Upper lobe of left lung (tissue), 6 donors: Measurements from ENCODE around the gene AKAP8L. TPM values are rescaled to one million over a fixed set of nuclear protein-coding genes. Genes with fewer than 3 reads are reported as not detected.

Source experiments
- ATAC-seq, 2 donors: fragments of 200-7000 bp; cut with Tn5 transposase; one replicate each; pipeline ENCODE4 v1.9.1; 2022; ENCODE audit warnings: mild to moderate bottlenecking in 2 of 2, moderate library complexity in 2 of 2; ENCODE audit not compliant: low FRiP score in 2 of 2
- DNase-seq, 2 donors: peaks; one replicate each; pipeline ENCODE4 v3.0.0-alpha.2; 2019 to 2020
- H3K27ac ChIP-seq, 4 donors: fragments of 200-600 bp; sonication (generic); one replicate each; pipeline ENCODE4 v1.5.1; 2016 to 2019
- H3K27me3 ChIP-seq, 4 donors: fragments of 200-600 bp; sonication (generic); one replicate each; pipeline ENCODE4 v1.5.1; 2017 to 2019
- H3K36me3 ChIP-seq, 4 donors: fragments of 200-600 bp; sonication (generic); one replicate each; pipeline ENCODE4 v1.5.1; 2016 to 2019
- H3K4me1 ChIP-seq, 4 donors: fragments of 200-600 bp; sonication (generic); one replicate each; pipeline ENCODE4 v1.5.1; 2018 to 2019
- H3K4me3 ChIP-seq, 4 donors: fragments of 200-600 bp; sonication (generic); one replicate each; pipeline ENCODE4 v1.5.1; 2017 to 2019; ENCODE audit warnings: mild to moderate bottlenecking in 2 of 4, moderate library complexity in 1 of 4
- H3K9me3 ChIP-seq, 4 donors: fragments of 200-600 bp; sonication (generic); one replicate each; pipeline ENCODE4 v1.5.1; 2018 to 2019
- EP300 ChIP-seq, 4 donors: sonication (generic); formaldehyde crosslinking; IDR thresholded peaks; one replicate each; pipeline ENCODE4 v1.5.1; 2017; ENCODE audit warnings: antibody characterized with exemption in 4 of 4, control low read depth in 2 of 4
- POLR2A ChIP-seq, 4 donors: fragments of 450-650 bp; IDR thresholded peaks; one replicate each; pipeline ENCODE4 v1.5.1; 2016 to 2017; ENCODE audit warnings: antibody characterized with exemption in 4 of 4, mild to moderate bottlenecking in 2 of 4
- POLR2AphosphoS5 ChIP-seq, 2 donors: sonication (generic); formaldehyde crosslinking; IDR thresholded peaks; one replicate each; pipeline ENCODE4 v1.5.1; 2017; ENCODE audit warnings: antibody characterized with exemption in 2 of 2
- WGBS, 2 donors: methylation state at CpG; one replicate each; pipeline ENCODE4 v1.1.5; 2017 to 2018; 5-methylcytosine and 5-hydroxymethylcytosine counted together
- total RNA-seq, 6 donors: library from RNA; depleted of rRNA in 4 of 6; stranded (reverse); fragments of >200 nt in 4 of 6; gene quantifications; one replicate each; pipeline versions ENCODE4 v1.1.0 to v1.2.1, GENCODE V29; 2016 to 2021
- TF ChIP-seq, protein P1 (sequence below), 6 experiments: fragments of 450-650 bp in 4 of 6; fragments of 200-600 bp in 2 of 6; sonication (generic) in 2 of 6; IDR thresholded peaks; one replicate each; pipeline ENCODE4 v1.5.1; 2016 to 2019; ENCODE audit warnings: antibody characterized with exemption in 6 of 6
- donor health status: DM: no; HTN: no; CAD: no; lungs with moderate emphysema.
- donor health status: DM: no; HTN: yes; CAD: no; lungs with severe emphysema.

The AKAP8L gene
- total RNA-seq, 6 donors from 2014 or later, result 79.8 to 476 (median 91.2) TPM

DNA sequence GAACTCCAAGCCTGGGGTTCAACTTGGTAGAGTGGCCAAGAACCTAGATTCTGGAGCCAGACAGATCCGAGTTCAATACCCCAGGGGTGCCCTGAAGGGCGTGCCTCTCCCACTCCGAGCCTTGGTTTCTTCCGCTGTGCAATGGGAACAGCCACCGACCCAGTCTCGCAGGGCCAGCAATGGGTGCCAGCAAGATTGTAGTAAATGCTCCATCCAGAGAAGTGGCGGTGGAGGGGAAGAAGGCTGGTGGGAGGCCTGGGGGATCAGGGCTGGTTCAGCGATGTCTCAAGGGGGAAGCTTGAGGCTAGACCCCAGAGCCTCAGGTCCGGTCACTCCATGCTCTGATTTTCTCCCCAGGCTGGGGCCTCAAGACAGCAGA, 26.4 kb upstream of the AKAP8L start:
- DNase-seq (no peak), ATAC-seq (no peak)
- no peaks in the 10 kb centered on the region for H3K27me3 ChIP-seq
- peaks cover 7 to 14% (median 11%) of the 10 kb centered on the region in 4 donors for H3K4me1 ChIP-seq
- 90 to 91% methylated on average over 9 of the region's 9 CpGs for WGBS, 2 donors
- no peaks in the 10 kb centered on the region for H3K9me3 ChIP-seq
- no peak overlapping the region for H3K27ac ChIP-seq
- H3K4me3 ChIP-seq, result no peak overlapping the region
- peaks cover 0 to 6% (median 0%) of the 10 kb centered on the region in 4 donors for H3K36me3 ChIP-seq
- no peak for TF ChIP-seq POLR2AphosphoS5 (IDR thresholded peaks at IDR 0.05)
- no peak for TF ChIP-seq POLR2A (IDR thresholded peaks at IDR 0.05)

- Histone ChIP-seq H3K27me3 (no peaks in the 10 kb centered on the region), H3K4me3 (no peak overlapping the region), H3K9me3 (no peaks in the 10 kb centered on the region), H3K36me3 (peaks cover 0 to 6% (median 0%) of the 10 kb centered on the region in 4 donors), H3K4me1 (peaks cover 7 to 10% (median 9%) of the 10 kb centered on the region in 4 donors), H3K27ac (no peak overlapping the region)
- TF ChIP-seq POLR2AphosphoS5 (IDR thresholded peaks at IDR 0.05) (no peak), POLR2A (IDR thresholded peaks at IDR 0.05) (no peak), EP300 (IDR thresholded peaks at IDR 0.05) (no peak)
- TF ChIP-seq, protein P1, sequence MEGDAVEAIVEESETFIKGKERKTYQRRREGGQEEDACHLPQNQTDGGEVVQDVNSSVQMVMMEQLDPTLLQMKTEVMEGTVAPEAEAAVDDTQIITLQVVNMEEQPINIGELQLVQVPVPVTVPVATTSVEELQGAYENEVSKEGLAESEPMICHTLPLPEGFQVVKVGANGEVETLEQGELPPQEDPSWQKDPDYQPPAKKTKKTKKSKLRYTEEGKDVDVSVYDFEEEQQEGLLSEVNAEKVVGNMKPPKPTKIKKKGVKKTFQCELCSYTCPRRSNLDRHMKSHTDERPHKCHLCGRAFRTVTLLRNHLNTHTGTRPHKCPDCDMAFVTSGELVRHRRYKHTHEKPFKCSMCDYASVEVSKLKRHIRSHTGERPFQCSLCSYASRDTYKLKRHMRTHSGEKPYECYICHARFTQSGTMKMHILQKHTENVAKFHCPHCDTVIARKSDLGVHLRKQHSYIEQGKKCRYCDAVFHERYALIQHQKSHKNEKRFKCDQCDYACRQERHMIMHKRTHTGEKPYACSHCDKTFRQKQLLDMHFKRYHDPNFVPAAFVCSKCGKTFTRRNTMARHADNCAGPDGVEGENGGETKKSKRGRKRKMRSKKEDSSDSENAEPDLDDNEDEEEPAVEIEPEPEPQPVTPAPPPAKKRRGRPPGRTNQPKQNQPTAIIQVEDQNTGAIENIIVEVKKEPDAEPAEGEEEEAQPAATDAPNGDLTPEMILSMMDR (IDR thresholded peaks at IDR 0.05), result no peak
- 83 to 95% methylated on average over 14 to 15 of the region's 15 CpGs for WGBS, 2 donors
- ATAC-seq (no peak), DNase-seq (no peak)
Observed at GRCh38 chr19:15444505-15445226, 25.9 kb upstream of the AKAP8L start.

DNA sequence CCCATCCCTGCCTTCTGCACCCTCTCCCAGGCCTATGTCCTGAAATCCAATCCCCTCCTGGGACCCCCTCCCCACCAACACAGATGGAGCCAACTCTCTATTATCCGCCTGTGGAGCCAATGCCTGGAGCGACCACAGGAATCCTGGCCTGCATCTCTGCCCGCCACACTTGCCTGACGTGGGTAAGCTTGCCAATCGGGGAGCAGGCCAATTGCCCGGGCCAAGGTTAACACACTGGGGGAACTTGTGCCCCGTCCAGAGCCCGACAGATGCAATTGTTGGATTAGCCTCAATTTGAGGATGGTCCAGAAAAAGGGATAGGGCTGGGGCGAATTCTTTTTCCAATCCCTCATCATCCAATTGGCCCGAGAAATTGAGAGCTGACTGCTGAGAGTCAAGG, 25.1 kb upstream of the AKAP8L start:
- Histone ChIP-seq H3K4me3 (no peak overlapping the region), H3K9me3 (no peaks in the 10 kb centered on the region), H3K4me1 (peaks cover 2 to 5% (median 4%) of the 10 kb centered on the region in 4 donors), H3K27me3 (no peaks in the 10 kb centered on the region), H3K27ac (no peak overlapping the region), H3K36me3 (peaks cover 0 to 6% (median 0%) of the 10 kb centered on the region in 4 donors)
- WGBS, 2 donors, result 80 to 84% methylated on average over 10 of the region's 10 CpGs
- no peak for TF ChIP-seq POLR2AphosphoS5 (IDR thresholded peaks at IDR 0.05)
- TF ChIP-seq POLR2A (IDR thresholded peaks at IDR 0.05), result no peak
- TF ChIP-seq EP300 (IDR thresholded peaks at IDR 0.05), result no peak
- TF ChIP-seq, protein P1 (IDR thresholded peaks at IDR 0.05), result no peak
- ATAC-seq (no peak), DNase-seq (no peak)

- Histone ChIP-seq H3K27ac (no peak overlapping the region), H3K36me3 (peaks cover 0 to 11% (median 0%) of the 10 kb centered on the region in 4 donors), H3K4me1 (no peaks in the 10 kb centered on the region), H3K27me3 (no peaks in the 10 kb centered on the region), H3K4me3 (no peak overlapping the region), H3K9me3 (no peaks in the 10 kb centered on the region)
- no peak for ATAC-seq
- no peak for DNase-seq
- TF ChIP-seq EP300 (IDR thresholded peaks at IDR 0.05), result no peak
- no peak for TF ChIP-seq POLR2AphosphoS5 (IDR thresholded peaks at IDR 0.05)
- TF ChIP-seq, protein P1 (IDR thresholded peaks at IDR 0.05), result no peak
- no peak for TF ChIP-seq POLR2A (IDR thresholded peaks at IDR 0.05)
- 96 to 97% methylated on average over 3 of the region's 3 CpGs for WGBS, 2 donors
Observed at GRCh38 chr19:15443325-15443724, 24.5 kb upstream of the AKAP8L start.

GRCh38 chr19:15442142-15442920, 23.5 kb upstream of the AKAP8L start:
- Histone ChIP-seq H3K36me3 (peaks cover 0 to 11% (median 0%) of the 10 kb centered on the region in 4 donors), H3K4me1 (no peaks in the 10 kb centered on the region), H3K4me3 (no peak overlapping the region), H3K27me3 (no peaks in the 10 kb centered on the region), H3K9me3 (no peaks in the 10 kb centered on the region), H3K27ac (no peak overlapping the region)
- ATAC-seq, result no peak
- TF ChIP-seq EP300 (IDR thresholded peaks at IDR 0.05), result no peak
- TF ChIP-seq POLR2A (IDR thresholded peaks at IDR 0.05), result no peak
- no peak for TF ChIP-seq POLR2AphosphoS5 (IDR thresholded peaks at IDR 0.05)
- TF ChIP-seq, protein P1 (IDR thresholded peaks at IDR 0.05), result no peak
- WGBS, 2 donors, result 83 to 98% methylated on average over 4 to 6 of the region's 13 CpGs
- DNase-seq, result no peak
